NCI-H2081 (cell line): ENCODE measurements around the gene CALD1.

Experiments used
- DNase-seq, 2 experiments: peaks; one replicate each; lab custom pipeline; 2025; lab: John Stamatoyannopoulos, UW

The CALD1 gene

DNA sequence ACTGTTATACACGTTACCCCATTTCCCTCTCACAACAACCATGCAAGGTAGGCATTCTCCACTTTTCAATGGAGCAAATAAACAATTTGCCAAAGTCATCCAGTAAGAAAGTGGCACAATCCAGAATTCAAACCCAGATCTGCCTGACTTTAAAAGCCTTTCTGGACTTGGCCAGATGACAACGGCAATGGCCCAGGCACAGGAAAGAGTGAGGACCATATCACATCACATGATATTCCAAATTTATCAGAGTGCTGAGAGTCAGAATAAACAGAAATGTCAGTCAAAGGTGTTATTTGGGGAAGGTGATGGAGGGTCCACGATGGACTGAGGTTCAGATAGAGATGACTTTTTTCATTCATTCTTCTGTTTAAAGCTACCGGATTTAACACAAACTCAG is 48.0 kb downstream of the CALD1 start:
- no peak for DNase-seq

DNA sequence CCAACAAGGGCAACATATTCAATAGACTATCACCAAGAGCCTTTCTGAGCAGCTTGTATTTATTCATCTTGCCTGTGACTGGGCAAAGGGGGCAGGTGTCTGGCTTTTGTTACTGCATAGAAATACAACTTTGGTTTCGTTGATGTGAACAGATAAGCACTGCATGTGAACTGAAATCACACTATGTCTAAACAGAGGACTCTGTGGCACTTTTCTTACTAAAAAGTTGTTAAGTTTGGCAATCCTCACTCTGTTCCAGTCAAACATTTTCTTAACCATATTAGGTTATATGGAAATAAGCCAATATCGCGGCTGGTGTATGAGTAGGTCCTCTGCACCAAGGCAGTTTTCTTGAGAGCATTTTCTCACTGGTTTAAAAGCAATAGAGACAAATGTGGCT is 48.5 kb downstream of the CALD1 start:
- DNase-seq = no peak

DNA sequence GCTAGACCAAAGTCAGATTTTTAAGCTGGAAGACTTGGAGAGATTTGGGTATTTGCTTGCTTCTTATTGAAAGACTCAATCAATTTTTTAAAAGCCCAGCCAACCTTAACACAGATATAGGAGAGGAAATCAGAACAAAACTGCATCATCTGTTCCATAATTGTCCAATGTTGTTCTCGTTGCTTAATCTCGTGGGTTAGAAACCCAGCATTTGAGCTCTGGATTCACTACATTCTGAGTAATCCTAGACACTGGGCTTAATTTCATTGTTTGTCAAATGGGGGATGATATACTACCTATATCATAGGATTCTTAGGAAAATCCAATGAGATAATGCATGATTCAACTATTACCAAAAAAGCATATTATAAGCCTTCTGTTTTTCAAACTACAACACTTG is 48.9 kb downstream of the CALD1 start:
- no peak for DNase-seq

DNA sequence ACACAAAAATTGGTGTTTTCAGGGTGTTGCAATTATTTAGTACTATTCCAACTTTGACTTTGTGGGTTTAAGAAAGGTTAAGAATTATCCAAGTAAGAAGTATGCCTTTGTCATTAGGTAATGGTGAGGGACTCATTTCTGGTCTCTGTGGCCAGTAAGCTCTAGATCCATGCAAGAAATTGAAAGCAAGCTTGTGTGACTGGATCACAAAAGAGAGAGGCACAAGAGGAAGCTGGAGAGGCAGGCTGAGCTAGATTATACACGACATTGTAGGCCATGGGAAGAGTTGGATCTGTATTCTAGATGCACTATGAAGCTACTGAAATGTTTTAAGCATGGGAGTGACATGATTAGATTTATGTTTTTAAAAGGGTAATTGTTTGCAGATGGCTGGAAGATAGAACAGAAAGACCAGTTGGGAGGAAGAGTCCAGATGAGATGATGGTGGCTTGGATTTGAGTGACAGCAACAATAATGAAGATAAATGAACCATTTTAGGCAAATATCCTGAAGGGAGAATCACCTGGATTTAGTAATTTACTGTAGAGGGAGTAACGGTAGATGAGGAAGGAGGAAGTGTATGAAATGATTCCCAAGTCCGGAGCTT is 50.0 kb downstream of the CALD1 start:
- no peak for DNase-seq

DNA sequence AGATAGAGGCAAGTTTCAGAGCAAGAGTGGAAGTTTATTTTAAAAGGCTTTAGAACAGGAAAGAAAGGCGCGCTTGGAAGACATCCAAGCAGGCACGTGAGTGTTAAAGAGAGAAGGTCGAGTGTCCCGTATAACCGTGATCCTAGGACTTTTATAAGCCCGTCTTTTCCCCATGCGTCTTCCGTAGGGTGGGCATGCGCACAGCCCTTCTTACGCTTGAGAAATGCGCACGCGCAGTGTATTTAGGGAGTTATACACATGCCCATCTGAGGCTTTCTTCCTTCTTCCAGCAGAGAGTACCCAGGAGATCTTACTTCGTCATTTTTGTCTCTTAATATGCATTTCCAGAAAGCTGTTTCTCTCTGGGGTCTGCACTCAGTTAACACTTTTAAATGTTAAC is 52.4 kb downstream of the CALD1 start:
- no peak for DNase-seq

DNA sequence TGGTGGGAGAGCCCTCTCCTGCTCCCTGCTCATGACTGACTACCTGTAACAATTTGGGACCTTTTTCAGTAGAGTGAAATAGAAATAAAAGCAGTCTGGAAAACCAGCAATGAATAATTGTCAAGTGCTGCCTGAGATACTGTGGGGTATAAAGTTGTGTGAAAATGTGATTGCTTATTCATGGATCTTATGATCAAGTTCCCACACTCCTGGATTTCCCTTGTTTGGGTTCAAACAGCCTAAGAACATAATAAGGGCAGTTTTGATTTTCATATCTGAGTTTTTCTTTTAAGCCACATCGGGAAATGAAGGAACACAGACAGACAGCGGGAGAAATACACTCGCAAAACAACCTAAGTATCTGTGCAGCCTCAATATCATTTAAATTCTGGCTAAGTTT is 52.9 kb downstream of the CALD1 start:
- no peak for DNase-seq

DNA sequence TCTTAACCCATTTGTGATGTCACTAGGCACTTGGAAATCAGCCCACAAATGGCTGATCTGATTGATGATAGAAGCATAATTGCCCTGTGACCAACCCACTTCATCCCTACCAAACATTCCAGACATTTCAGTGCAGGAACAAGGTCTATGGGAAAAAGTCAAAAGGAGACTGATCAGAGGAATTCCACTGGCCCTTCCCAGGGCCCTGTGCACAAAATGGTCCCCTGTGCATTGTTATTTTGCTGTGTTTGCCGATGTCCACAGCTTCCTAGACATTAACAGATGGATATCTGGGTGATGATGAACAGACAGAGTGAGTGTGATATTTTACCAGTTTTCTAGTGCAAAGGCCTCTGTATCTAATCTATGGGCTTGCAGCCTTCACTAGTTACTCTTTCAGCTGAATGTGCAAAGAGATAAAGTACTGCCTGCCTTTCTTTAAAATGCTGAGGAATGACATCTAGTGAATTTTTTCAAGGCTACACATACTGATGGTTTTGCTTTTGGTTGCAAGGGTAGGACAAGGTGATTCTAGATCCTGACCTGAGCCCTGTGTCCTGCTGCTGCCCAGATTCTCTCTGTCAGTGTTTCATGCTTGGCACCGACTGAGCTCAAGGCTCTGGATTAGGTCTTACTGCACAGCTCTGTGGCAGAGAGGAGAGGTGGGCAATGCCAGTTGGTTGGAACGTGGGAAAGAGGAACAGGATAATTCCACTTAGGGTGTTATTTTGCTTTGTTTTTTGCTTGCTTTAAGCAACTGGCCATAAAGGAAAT is 55.4 kb downstream of the CALD1 start:
- no peak for DNase-seq

GRCh38 chr7:134835463-134835823 is 56.0 kb downstream of the CALD1 start:
- DNase-seq = no peak

GRCh38 chr7:134836447-134836846 is 57.0 kb downstream of the CALD1 start:
- DNase-seq = no peak

- no peak for DNase-seq
Measured at GRCh38 chr7:134839298-134839697, 59.9 kb downstream of the CALD1 start.

GRCh38 chr7:134842062-134842461 is 62.6 kb downstream of the CALD1 start:
- DNase-seq = no peak

- no peak for DNase-seq
Measured at GRCh38 chr7:134842886-134843430, 63.5 kb downstream of the CALD1 start.

GRCh38 chr7:134844200-134844599 is 64.8 kb downstream of the CALD1 start:
- DNase-seq = no peak

DNA sequence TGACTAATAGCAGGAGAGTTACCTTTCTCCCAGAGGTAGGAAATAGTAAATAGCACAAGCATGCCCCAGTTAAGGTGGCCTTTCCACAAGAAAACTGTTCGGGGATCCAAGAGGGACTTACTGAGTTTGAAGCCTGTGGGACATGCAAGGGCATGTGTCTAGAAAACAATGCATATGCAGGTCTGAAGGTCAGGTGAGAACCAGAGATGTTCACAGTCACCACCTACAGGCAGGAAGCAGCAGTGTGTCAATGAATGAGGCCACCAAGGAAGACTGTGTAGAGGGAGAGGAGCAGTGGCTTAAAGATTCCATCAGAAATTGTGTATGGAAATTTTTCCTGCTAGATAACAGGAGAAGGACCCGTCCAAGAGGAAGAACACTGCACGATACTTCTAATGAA is 66.0 kb downstream of the CALD1 start:
- DNase-seq = no peak

DNA sequence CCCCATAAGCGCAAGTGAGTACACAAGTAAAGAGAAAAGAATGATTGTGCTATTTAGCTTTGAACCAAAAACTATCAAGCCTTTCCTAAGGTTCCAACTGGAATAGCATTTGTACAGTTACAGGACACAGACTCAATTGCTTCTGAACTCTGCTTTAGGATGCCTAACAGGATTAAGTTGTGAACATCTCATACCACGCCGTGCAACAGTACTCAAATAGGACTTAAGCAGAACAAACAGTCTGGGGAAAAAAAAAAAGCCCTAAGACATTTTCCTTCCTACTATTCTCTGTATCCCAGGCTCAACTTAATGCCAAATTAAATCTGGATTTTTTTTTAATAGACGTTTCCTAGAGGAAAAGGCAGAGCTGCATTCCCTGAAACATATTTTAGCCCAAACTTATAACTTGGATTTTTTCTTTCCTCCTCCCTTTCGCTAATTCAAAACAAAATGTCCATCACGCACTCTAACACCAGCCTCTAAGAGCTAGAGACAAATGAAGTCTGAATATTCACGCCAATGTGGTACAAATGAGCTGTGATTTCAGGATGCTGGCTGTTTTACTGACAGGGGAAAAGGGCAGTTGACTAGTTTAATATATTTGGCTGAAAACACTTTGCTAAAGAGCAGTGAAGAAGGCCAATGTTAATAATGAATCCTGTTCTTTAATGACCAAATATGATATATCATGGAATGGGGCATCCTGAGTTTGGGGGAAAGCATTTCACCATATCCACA is 68.6 kb downstream of the CALD1 start:
- no peak for DNase-seq

- no peak for DNase-seq
Measured at GRCh38 chr7:134850066-134850465, 70.6 kb downstream of the CALD1 start.

- no peak for DNase-seq
Measured at GRCh38 chr7:134851141-134851540, 71.7 kb downstream of the CALD1 start.

DNA sequence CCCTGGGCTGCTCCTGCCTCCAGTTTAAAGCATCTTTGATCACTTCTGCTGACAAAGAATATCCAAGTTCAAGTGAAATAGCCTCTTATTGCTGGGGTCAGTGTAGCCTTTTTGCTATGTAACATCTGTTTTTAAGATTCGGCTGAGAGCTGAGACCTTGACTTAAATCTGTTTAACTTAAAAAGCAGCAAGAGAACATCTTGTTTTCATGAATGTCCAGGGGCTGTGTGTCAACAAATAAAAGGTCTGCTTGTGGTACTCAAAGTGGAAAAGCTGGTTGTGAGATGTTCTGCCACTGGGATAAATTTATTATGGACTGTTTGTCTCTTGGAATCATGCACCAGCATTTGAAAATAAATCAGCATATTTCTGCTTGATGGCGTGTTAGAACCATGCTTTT is 73.2 kb downstream of the CALD1 start:
- DNase-seq = no peak

DNA sequence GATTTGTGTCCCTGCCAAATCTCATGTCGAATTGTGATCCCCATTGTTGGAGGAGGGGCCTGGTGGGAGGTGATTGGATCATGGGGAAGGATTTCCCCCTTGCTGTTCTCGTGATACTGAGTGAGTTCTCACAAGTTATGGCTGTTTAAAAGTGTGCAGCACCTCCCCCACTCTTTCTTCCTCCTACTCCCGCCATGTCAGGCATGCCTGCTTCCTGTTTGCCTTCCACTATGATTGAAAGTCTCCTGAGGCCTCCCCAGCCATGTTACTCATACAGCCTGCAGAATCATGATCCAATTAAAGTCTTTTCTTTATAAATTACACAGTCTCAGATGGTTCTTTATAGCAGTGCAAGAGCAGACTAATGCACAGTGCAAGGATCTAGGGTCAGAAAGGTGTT is 75.4 kb downstream of the CALD1 start:
- no peak for DNase-seq

DNA sequence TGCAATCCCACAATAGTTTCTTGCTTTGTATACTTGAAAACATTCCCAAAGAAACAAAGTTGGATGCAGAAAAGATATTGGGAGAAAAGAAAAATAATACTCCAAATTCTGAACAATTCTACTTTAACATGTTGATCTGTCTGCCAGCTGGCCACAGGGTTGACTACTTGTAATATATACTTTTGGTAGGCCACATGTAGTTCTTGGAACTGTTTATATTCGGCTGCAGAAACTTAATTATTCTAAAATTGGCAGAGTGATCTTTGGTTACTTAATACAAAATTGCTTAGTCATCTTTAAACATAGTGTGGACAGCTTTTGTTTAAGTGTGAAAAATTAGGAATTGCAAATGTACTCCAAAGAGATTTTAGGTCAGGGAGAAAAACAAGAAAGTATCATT is 76.0 kb downstream of the CALD1 start:
- no peak for DNase-seq

GRCh38 chr7:134856091-134856490 is 76.7 kb downstream of the CALD1 start:
- DNase-seq = no peak

DNA sequence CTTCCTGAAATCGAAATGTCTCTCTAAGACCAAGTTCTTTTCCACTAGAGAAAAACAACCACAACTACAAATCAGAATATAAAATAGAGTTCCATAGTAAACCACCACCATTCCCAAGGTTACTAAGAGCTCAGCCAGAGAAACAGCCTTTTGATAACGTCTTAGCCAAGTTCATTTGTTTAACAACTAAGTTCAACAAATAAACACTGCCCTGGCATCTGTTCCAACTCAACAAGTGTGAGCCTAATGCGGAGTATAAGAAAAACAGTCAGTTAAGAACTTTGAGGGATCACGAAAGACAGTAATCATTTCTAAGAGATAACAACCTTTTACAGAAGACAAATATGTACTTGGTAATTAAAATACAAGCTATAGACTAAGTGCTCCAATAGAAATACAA is 77.3 kb downstream of the CALD1 start:
- no peak for DNase-seq

GRCh38 chr7:134857958-134858357 is 78.5 kb downstream of the CALD1 start:
- no peak for DNase-seq
